ENCODE data around the gene RGP1. TPM values are rescaled to one million over a fixed set of nuclear protein-coding genes. Genes with fewer than 3 reads are reported as not detected.
A peak's percentile ranks its signal among the peaks of the same experiment; 100 is the strongest.

RGP1 gene
- total and polyA plus RNA-seq, 8 donors, result 3.8 to 21.2 (median 12.0) TPM

GRCh38 chr9:35728041-35728971 is 20.8 kb upstream of the RGP1 start:
- Histone ChIP-seq H3K27ac (peak overlapping the region; percentile 37 to 100 (median 98)), H3K36me3 (peaks cover 24 to 34% (median 29%) of the 10 kb centered on the region in 4 donors), H3K9me3 (no peaks in the 10 kb centered on the region), H3K27me3 (no peaks in the 10 kb centered on the region), H3K4me3 (peak overlapping the region; percentile 53 to 88 (median 77)), H3K4me1 (peaks cover 51 to 67% (median 60%) of the 10 kb centered on the region in 4 donors)
- intact Hi-C loops (cut with DNase I; ENCODE audit: low total_unique reads), result no loop called here
- peak; percentile 49 to 86 for DNase-seq
- TF ChIP-seq CTCF (IDR thresholded peaks at IDR 0.05) (no peak), POLR2AphosphoS5 (IDR thresholded peaks at IDR 0.05) (peak; percentile 65 to 87 (median 85)), EP300 (IDR thresholded peaks at IDR 0.05) (peak; percentile 57), POLR2A (IDR thresholded peaks at IDR 0.05) (peak in 2 of 4 donors; percentile 30 to 44)
- 12 to 22% (median 19%) methylated on average over 10 of the region's 10 CpGs for WGBS, 5 donors

- Histone ChIP-seq H3K27ac (peak overlapping the region; percentile 41 to 100 (median 98)), H3K9me3 (no peaks in the 10 kb centered on the region), H3K27me3 (no peaks in the 10 kb centered on the region), H3K4me1 (peaks cover 59 to 75% (median 68%) of the 10 kb centered on the region in 4 donors), H3K36me3 (peaks cover 16 to 26% (median 25%) of the 10 kb centered on the region in 4 donors), H3K4me3 (peak overlapping the region; percentile 53 to 88 (median 77))
- DNase-seq, result peak in 1 of 2 donors; percentile 25
- no peak for TF ChIP-seq EP300 (IDR thresholded peaks at IDR 0.05)
- TF ChIP-seq POLR2A (IDR thresholded peaks at IDR 0.05), result no peak
- TF ChIP-seq POLR2AphosphoS5 (IDR thresholded peaks at IDR 0.05), result no peak
- TF ChIP-seq CTCF (IDR thresholded peaks at IDR 0.05), result no peak
- intact Hi-C loops (cut with DNase I; ENCODE audit: low total_unique reads), result no loop called here
- WGBS, 5 donors, result 43 to 65% (median 55%) methylated on average over 3 of the region's 3 CpGs
Measured at GRCh38 chr9:35729101-35729500, 20.0 kb upstream of the RGP1 start.

GRCh38 chr9:35729700-35730485 is 19.2 kb upstream of the RGP1 start:
- intact Hi-C loops (cut with DNase I; ENCODE audit: low total_unique reads), result no loop called here
- peak overlapping the region; percentile 55 to 100 (median 98) for H3K27ac ChIP-seq
- peaks cover 64 to 83% (median 73%) of the 10 kb centered on the region in 4 donors for H3K4me1 ChIP-seq
- no peak for TF ChIP-seq POLR2A (IDR thresholded peaks at IDR 0.05)
- no peak for TF ChIP-seq EP300 (IDR thresholded peaks at IDR 0.05)
- peak; percentile 30 to 87 (median 48) for TF ChIP-seq POLR2AphosphoS5 (IDR thresholded peaks at IDR 0.05)
- TF ChIP-seq CTCF (IDR thresholded peaks at IDR 0.05), result peak in 5 of 7 experiments; percentile 35 to 59 (median 48)
- peak; percentile 42 to 79 for DNase-seq
- WGBS, 5 donors, result 20 to 28% (median 26%) methylated on average over 6 of the region's 6 CpGs
- no peaks in the 10 kb centered on the region for H3K9me3 ChIP-seq
- H3K4me3 ChIP-seq, result peak overlapping the region; percentile 53 to 88 (median 77)
- peaks cover 13 to 26% (median 24%) of the 10 kb centered on the region in 4 donors for H3K36me3 ChIP-seq
- H3K27me3 ChIP-seq, result no peaks in the 10 kb centered on the region

- Histone ChIP-seq H3K4me3 (peak overlapping the region; percentile 53 to 88 (median 77)), H3K4me1 (peaks cover 64 to 84% (median 73%) of the 10 kb centered on the region in 4 donors), H3K9me3 (no peaks in the 10 kb centered on the region), H3K27ac (peak overlapping the region; percentile 55 to 100 (median 98)), H3K36me3 (peaks cover 13 to 26% (median 24%) of the 10 kb centered on the region in 4 donors), H3K27me3 (no peaks in the 10 kb centered on the region)
- DNase-seq, result no peak
- TF ChIP-seq POLR2A (IDR thresholded peaks at IDR 0.05) (no peak), CTCF (IDR thresholded peaks at IDR 0.05) (no peak), POLR2AphosphoS5 (IDR thresholded peaks at IDR 0.05) (no peak), EP300 (IDR thresholded peaks at IDR 0.05) (no peak)
- WGBS, 5 donors, result 63 to 90% (median 79%) methylated on average over 2 of the region's 2 CpGs
- intact Hi-C loops (cut with DNase I; ENCODE audit: low total_unique reads), result no loop called here
Measured at GRCh38 chr9:35730486-35730854, 18.6 kb upstream of the RGP1 start.

Data from stomach (tissue), 9 donors.